Endothelial cell (in vitro differentiated cells): Measurements from ENCODE around the gene KCNV2. TPM values are rescaled to one million over a fixed set of nuclear protein-coding genes. Genes with fewer than 3 reads are reported as not detected.
A peak's percentile ranks its signal among the peaks of the same experiment; 100 is the strongest.

Source experiments
- DNase-seq: peaks from one replicate; pipeline ENCODE4 v3.0.0; 2021; ENCODE audit warnings: low spot score
- H3K27ac Mint-ChIP-seq: one replicate; pipeline ENCODE4 v1.8.0; 2021; ENCODE audit warnings: mixed read lengths, inconsistent platforms; ENCODE audit not compliant: unreplicated experiment
- H3K27me3 Mint-ChIP-seq: one replicate; pipeline ENCODE4 v1.8.0; 2021; ENCODE audit warnings: mild to moderate bottlenecking, moderate library complexity, mixed read lengths, inconsistent platforms; ENCODE audit not compliant: unreplicated experiment
- H3K36me3 Mint-ChIP-seq: one replicate; pipeline ENCODE4 v1.8.0; 2021; ENCODE audit warnings: mild to moderate bottlenecking, low read depth, mixed read lengths, inconsistent platforms; ENCODE audit not compliant: unreplicated experiment
- H3K4me1 Mint-ChIP-seq: one replicate; pipeline ENCODE4 v1.8.0; 2021; ENCODE audit warnings: mild to moderate bottlenecking, mixed read lengths, inconsistent platforms; ENCODE audit not compliant: unreplicated experiment
- H3K4me3 Mint-ChIP-seq: one replicate; pipeline ENCODE4 v1.8.0; 2021; ENCODE audit warnings: mild to moderate bottlenecking, mixed read lengths, inconsistent platforms; ENCODE audit not compliant: unreplicated experiment
- H3K9me3 Mint-ChIP-seq: one replicate; pipeline ENCODE4 v1.8.0; 2021; ENCODE audit warnings: mixed read lengths, inconsistent platforms; ENCODE audit not compliant: unreplicated experiment
- CTCF ChIP-seq: fragments of 200-600 bp; sonication (generic); IDR thresholded peaks from one replicate; pipeline ENCODE4 v1.5.0; 2021; ENCODE audit warnings: antibody characterized with exemption; ENCODE audit not compliant: unreplicated experiment
- total RNA-seq: library from RNA; stranded (reverse); fragmentation: NEBNext Ultra II Directional; extraction: Animal tissue kit (Norgen Biotek cat#: 25700); gene quantifications from one replicate; pipeline ENCODE4 v1.2.1, GENCODE V29; 2021; ENCODE audit not compliant: unreplicated experiment

KCNV2 gene
- total RNA-seq, 1 donor from 2014 or later, result not detected

GRCh38 chr9:2771087-2771486, 53.8 kb downstream of the KCNV2 start:
- Mint-ChIP-seq H3K36me3 (peaks cover 31% of the 10 kb centered on the region), H3K4me3 (no peak overlapping the region), H3K27me3 (no peaks in the 10 kb centered on the region), H3K27ac (no peak overlapping the region), H3K9me3 (no peaks in the 10 kb centered on the region), H3K4me1 (no peaks in the 10 kb centered on the region)
- no peak for TF ChIP-seq CTCF
- no peak for DNase-seq

- TF ChIP-seq CTCF, result no peak
- peaks cover 37% of the 10 kb centered on the region for H3K36me3 Mint-ChIP-seq
- H3K9me3 Mint-ChIP-seq, result no peaks in the 10 kb centered on the region
- H3K4me1 Mint-ChIP-seq, result no peaks in the 10 kb centered on the region
- no peak for DNase-seq
- H3K4me3 Mint-ChIP-seq, result no peak overlapping the region
- H3K27ac Mint-ChIP-seq, result no peak overlapping the region
- no peaks in the 10 kb centered on the region for H3K27me3 Mint-ChIP-seq
These were observed 54.4 kb downstream of the KCNV2 start for GRCh38 chr9:2771661-2772060.

GRCh38 chr9:2777454-2777853, 60.1 kb downstream of the KCNV2 start:
- H3K27me3 Mint-ChIP-seq, result no peaks in the 10 kb centered on the region
- no peak overlapping the region for H3K27ac Mint-ChIP-seq
- no peaks in the 10 kb centered on the region for H3K9me3 Mint-ChIP-seq
- no peak for DNase-seq
- H3K4me3 Mint-ChIP-seq, result peak overlapping the region; percentile 58
- no peaks in the 10 kb centered on the region for H3K4me1 Mint-ChIP-seq
- no peak for TF ChIP-seq CTCF
- H3K36me3 Mint-ChIP-seq, result peaks cover 65% of the 10 kb centered on the region

GRCh38 chr9:2778816-2779215, 61.5 kb downstream of the KCNV2 start:
- Mint-ChIP-seq H3K4me1 (no peaks in the 10 kb centered on the region), H3K9me3 (no peaks in the 10 kb centered on the region), H3K4me3 (no peak overlapping the region), H3K27ac (no peak overlapping the region), H3K36me3 (peaks cover 55% of the 10 kb centered on the region), H3K27me3 (no peaks in the 10 kb centered on the region)
- DNase-seq, result no peak
- no peak for TF ChIP-seq CTCF

Other genes with a start within 250 kb of the KCNV2 start
- gene VLDLR, start 95.7 kb upstream of the KCNV2 start, total RNA-seq, result 4.4 TPM
- gene PUM3, start 126.6 kb downstream of the KCNV2 start, total RNA-seq, result 36.7 TPM